ENCODE results near the gene NF1.
"Not testable (repeated sequence)": the region's sequence is repeated elsewhere in the genome, so short reads cannot be mapped to it uniquely, and the experiment has no call there.

DNA sequence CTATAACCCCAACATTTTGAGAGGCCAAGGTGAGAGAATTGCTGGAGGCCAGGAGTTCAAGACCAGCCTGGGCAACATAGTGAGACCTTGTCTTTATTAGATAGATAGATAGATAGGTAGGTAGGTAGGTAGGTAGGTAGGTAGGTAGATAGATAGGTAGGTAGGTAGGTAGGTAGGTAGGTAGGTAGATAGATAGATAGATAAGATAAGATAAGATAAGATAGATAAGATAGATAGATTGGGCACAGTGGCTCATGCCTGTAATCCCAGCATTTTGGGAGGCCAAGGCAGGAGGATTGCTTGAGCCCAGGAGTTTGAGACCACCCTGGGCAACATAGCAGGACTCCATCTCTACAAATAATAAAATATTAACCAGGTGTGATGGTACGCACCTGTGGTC is 168.1 kb downstream of the NF1 start:
- not testable (repeated sequence) for TF ChIP-seq POLR2AphosphoS5 (IDR thresholded peaks at IDR 0.05); CTCF (IDR thresholded peaks at IDR 0.05 in 8 of 11, conservative IDR thresholded peaks at IDR 0.05 in 3 of 11)
